NCI-H128 (cell line): ENCODE measurements around the gene CDC42BPB.
A peak's percentile ranks its signal among the peaks of the same experiment; 100 is the strongest.
"Not testable (repeated sequence)": the region's sequence is repeated elsewhere in the genome, so short reads cannot be mapped to it uniquely, and the experiment has no call there.

Source experiments
- DNase-seq: peaks from one replicate; lab custom pipeline; 2025; ENCODE audit not compliant: unreplicated experiment; lab: John Stamatoyannopoulos, UW

CDC42BPB gene

GRCh38 chr14:102930138-102930752, 127.1 kb downstream of the CDC42BPB start:
- no peak for DNase-seq

GRCh38 chr14:102929241-102930137, 127.9 kb downstream of the CDC42BPB start:
- no peak for DNase-seq

GRCh38 chr14:102928412-102929240, 128.7 kb downstream of the CDC42BPB start:
- DNase-seq = peak; percentile 62

- no peak for DNase-seq
Measured at GRCh38 chr14:102927878-102928411, 129.4 kb downstream of the CDC42BPB start.

- no peak for DNase-seq
Measured at GRCh38 chr14:102927346-102927877, 129.9 kb downstream of the CDC42BPB start.

- DNase-seq = not testable (repeated sequence)
Measured at GRCh38 chr14:102926840-102927239, 130.5 kb downstream of the CDC42BPB start.

GRCh38 chr14:102926104-102926503, 131.2 kb downstream of the CDC42BPB start:
- no peak for DNase-seq

- no peak for DNase-seq
Measured at GRCh38 chr14:102925646-102926045, 131.7 kb downstream of the CDC42BPB start.

GRCh38 chr14:102924632-102925588, 132.4 kb downstream of the CDC42BPB start:
- no peak for DNase-seq

- no peak for DNase-seq
Measured at GRCh38 chr14:102923925-102924486, 133.3 kb downstream of the CDC42BPB start.

GRCh38 chr14:102923201-102923924, 134.0 kb downstream of the CDC42BPB start:
- no peak for DNase-seq

GRCh38 chr14:102922490-102923200, 134.7 kb downstream of the CDC42BPB start, which contains the start of gene AMN:
AMN (plus strand) TSS chr14:102922663; CDS start chr14:102922689, 26 bp downstream.
- no peak for DNase-seq

- DNase-seq = no peak
Measured at GRCh38 chr14:102920998-102921304, 136.4 kb downstream of the CDC42BPB start.

GRCh38 chr14:102920273-102920997, 136.9 kb downstream of the CDC42BPB start:
- DNase-seq = no peak

GRCh38 chr14:102918438-102918837, 138.9 kb downstream of the CDC42BPB start:
- DNase-seq = no peak

- no peak for DNase-seq
Measured at GRCh38 chr14:102917469-102918211, 139.7 kb downstream of the CDC42BPB start.

GRCh38 chr14:102917056-102917385, 140.3 kb downstream of the CDC42BPB start:
- DNase-seq = no peak
